Iris pigment epithelial cell (primary cell): ENCODE data around the gene CCDC27.
A peak's percentile ranks its signal among the peaks of the same experiment; 100 is the strongest.

ENCODE experiments used
- DNase-seq: peaks from one replicate; pipeline ENCODE4 v3.0.0-alpha.2; 2011; ENCODE audit warnings: low read depth

The CCDC27 gene

DNA sequence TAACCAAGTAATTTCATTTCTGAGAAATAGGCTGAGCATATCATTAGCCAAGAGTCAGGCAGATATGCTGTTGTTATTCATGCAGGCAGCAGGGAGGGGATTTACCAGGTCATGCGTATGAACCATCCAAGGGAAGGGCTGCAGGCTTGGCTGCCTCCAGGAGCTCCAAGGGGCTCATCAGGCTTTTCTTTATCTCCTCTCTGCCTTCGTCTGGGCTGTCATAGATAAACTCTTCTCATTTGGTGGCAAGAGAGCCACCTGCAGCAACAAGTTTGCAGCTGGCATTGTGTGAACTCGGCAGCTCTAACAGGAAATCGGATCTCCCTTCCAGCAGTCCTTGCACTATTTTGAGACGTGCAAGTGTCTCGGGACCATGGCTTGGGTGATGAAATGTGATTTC is 7.5 kb downstream of the CCDC27 start:
- DNase-seq, result no peak

- no peak for DNase-seq
Measured at GRCh38 chr1:3761296-3762010, 9.2 kb downstream of the CCDC27 start.

DNA sequence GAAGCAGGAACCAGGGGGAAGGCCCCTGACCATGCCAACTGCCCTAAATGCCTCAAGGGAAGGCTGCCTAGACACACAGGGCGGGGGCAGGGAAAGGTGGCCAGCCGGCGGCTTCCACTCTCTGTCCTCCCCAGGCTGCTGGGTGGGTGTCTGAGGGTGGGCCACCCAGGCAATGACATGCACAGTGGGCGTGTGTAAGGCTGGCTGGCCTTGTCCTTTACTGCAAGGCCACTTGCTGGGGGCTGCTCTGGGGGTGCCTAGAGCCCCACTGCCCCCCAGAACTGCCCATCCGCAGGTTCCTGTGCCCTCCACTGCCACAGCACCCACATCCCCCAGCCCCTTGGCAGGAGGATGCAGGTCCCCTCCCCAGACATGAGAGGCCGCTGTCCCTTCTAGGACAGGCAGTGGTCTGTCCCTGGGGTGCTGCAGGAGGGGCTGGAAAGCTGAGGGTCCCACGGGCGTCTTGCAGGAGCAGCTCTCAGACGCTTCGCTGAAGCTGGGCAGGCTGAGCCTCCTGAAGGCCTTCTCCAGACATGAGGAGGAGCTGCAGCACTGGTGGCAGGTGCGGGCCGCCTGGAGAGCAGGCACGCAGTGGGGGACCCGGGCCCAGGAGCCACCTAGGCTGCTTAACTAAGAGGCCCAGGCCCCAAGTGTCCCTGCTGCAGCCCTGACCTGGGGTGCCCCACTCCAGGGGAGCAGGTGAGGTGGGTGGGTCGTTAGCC is 10.1 kb downstream of the CCDC27 start:
- no peak for DNase-seq

- DNase-seq, result no peak
Measured at GRCh38 chr1:3762873-3763228, 10.6 kb downstream of the CCDC27 start.

GRCh38 chr1:3763351-3764125 is 11.3 kb downstream of the CCDC27 start:
- DNase-seq, result no peak

DNA sequence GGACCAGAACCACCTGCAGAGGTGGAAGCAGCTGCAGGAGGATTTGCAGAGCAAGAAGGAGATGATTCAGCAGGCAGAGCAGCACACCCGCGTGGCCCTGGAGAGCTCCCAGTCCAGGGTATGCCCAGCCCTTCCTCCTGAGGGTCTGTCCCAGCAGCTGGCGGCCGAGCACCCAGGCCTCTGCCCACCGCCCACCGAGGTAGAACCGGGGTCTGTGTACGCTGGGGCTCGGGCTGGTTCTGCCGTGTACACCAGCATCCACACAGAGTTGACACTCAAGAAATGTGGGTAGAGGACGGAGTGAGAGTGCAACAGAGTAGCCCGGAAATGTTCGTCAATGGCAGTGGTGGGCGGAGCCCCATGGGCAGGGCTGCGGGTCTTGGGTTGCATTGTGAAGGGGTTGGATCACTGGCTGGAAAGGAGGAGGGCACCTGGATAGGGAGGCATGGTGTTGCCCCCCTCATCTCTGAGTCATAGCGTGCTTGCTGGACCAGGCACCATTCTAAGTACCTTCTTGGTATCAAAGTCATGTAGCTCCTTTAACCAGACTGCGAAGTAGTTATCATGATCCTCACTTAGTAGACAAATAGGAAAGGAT is 15.2 kb downstream of the CCDC27 start:
- DNase-seq, result no peak

- DNase-seq, result no peak
Measured at GRCh38 chr1:3768811-3769390, 16.7 kb downstream of the CCDC27 start.

DNA sequence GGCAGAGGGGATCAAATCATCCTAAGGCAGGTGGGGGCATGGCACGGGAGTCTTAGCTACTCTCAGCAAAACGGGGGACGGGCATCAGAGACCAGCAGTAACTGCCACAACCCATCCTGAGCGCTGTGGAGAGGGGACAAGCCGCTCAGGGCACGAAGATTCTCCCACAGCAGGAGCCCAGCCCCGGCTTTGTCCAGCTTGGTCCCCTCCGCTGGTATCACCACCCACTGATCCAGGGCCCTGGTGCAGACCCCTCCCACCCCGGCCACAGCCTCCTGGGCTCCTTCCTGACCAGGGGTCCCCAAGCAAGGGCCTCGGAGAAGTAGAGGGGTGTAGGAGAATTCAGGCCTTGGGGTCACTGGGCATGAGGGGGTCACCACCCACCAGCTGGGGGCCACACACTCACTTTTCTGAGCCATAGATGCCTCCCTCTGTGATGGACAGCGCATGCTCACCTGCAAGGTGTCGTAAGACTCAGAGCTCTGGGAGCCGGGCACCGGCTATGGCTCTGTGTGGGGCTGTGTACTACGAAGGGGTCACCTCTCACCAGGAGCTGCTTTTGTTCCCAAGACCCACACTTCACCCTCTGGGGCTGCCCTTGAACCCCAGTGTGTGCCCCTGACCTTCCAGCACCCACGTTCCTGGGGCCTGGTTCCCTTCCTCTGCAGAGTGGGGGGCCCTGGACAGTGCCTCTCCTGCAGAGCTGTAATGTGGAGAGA is 18.0 kb downstream of the CCDC27 start:
- DNase-seq, result no peak

DNA sequence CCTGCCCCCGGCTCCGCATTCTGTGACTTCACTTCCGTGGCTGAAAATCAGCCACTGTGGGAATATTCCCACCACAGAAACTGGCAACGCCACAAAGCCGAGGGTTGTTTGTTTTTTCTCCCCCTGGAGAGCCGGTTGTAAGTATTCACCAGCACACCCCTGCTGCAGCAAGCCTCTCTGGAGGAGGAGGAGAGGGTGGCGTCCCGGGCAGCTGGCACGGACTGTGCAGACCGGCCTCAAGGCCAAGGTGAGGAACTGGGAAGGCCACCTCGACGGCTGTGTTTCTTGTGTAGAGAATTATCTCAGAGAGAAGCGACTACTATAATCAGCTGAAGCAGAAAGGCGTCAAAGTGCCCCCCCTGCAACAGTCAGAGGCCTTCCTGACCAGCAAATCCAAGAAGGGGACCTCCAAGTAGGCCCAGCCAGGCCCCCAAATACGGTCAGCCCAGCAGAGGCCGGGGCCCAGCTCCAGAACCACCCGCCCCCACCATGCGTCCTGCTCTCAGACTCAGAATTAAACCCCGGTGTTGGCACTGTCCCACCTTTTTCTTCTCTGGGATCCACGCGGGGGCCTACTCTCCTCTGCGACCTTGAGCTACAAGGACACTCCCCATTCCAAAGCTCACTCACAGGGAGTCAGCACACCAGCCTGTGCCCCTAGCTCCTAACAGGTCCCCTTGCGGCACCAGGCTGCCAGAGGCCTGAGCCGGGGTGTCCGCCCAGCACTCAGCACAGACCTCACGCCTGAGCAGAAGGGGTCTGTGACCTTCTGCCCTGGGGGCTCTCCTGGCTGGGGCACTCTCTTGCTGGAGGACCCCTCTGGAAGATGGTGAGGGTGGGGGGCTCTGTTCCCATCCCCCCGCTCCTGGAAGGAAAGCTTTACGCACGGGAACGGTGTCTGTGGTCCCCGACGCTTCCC is 19.1 kb downstream of the CCDC27 start:
- DNase-seq, result no peak

GRCh38 chr1:3772027-3772714 is 19.9 kb downstream of the CCDC27 start:
- DNase-seq, result peak; percentile 64

GRCh38 chr1:3772715-3773571 is 20.7 kb downstream of the CCDC27 start, which contains the start of gene SMIM1:
SMIM1 (plus strand) TSS chr1:3772749; CDS start chr1:3775374, 2,625 bp downstream.
- no peak for DNase-seq

DNA sequence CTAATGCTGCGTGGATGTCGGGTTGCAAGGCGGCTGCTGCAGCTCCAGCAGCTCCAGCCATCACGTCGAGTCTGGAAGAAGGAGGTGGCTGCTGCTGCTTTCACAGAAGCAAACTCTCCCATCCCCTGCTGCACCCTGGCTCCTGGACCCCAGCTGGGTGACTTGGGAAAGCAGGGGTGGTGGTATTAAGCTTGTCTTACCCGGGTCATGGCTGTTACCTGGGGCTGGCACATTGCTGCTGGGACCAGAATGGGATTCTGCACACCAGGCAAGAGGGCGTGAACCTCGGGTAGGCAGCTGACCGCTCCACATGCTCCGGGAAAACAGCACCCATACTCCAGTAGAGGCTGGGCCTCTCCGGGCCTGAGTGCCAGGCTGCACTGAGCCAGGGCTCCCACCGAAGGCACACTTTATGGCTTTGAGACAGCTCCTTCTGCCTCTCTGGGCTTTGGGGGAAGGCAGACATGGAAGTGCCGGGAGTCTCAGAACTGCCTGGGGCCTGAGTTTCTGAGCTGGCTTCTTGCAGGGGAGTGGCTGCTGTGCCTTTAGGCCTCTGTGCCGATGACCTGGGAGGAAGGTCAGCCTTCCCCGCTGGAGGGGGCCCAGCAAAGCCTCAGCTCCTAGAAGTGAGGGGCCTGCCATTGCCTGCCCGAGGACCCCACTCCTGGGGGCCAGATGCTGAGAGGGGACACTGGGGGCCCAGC is 21.5 kb downstream of the CCDC27 start:
- DNase-seq, result no peak

DNA sequence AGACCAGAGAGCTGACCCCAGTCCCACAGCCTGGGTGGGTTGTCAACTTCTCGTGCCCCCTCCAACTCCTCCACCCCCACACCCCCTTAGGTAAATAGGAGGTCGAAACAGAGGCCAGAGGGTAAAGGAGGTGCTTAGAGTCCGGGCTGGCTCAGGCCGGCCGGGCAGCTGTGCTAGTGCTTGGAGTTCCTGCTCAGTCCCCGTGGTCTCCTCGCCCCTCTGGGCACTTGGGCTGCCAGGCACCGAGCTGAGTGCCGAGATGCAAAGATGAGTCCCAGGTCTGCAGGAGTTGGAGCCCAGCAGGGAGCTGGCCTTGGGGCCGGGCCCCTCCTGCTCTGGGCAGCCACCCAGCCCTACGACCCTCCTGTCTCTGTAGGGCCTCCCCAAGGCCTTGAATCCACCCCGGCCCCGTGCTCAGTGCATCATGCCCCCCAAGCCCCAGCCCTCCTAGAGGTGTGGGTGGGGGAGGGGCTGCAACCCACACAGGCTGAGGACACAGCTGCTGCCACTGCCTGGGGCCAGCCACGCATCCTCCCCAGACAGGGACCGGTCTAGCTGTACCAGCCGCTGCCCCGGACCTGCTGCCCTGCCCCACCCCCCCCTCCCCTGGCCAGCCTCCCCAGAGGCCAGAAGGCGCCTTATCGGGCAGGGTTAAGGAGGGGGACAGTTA is 22.2 kb downstream of the CCDC27 start:
- DNase-seq, result no peak

- DNase-seq, result no peak
Measured at GRCh38 chr1:3774946-3775489, 22.8 kb downstream of the CCDC27 start.

DNA sequence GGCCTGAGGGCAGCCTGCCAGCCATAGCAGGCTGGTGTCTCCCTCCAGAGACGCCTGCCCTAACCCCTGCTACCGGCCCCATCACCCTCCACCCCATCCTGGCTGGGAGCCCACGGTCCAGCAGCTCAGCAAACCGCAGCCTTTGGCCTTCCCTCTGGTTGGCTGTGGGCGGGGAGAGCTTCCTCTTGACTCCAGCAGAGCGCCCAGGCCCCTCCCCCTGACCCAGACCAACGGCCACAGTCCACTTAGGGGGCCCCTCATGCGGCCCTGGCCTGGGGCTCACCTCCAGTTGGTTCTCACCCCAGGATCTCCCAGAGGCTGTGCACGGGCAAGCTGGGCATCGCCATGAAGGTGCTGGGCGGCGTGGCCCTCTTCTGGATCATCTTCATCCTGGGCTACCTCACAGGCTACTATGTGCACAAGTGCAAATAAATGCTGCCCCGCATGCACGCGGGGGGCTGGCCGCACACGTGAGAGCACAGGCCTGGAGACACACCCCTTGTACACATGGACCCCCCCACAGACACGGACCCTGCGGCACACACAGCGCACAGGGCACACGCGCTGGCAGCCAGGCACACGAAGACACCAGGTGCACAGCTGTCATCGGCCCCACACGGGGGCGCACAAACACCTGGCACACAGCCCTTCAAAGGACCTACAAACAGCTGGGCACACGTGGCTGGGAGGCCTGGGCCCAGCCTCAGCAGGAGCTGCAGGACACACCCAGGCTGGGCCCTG is 23.4 kb downstream of the CCDC27 start:
- peak; percentile 70 for DNase-seq

DNA sequence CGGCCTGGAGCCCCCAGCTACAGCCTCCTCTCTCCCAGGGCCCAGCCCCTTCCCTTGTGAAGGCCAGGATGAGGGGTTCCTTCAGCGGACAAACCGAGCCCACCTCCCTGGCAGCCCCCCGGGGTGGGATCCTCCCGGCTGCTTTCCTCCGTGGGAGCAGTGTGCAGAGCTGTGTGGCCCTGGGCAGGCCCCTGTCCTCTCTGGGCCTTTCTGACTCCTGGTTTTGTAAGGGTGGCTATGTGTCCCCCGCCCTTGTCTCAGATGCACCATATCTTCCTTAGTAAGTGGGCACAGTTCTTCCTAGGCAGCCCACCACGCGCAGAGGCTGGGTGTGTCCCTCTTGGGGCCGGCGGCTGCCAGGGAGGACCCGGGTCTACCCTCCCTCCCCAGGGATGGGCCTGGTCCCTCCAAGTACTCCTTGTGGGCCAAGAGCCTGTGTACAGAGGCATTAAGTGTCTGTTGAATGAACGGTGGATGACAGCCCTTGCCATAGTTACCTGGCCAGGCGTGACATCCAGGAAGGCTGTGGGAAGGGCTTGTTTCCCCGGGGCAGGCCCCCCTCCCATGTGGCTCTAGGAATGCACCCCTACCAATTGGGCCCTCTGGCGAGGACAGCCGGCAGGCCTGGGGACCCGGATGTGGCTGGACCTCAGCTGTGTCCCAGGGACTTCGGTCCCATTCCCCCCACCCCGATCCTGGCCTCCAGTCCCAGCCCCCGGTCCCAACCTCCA is 24.1 kb downstream of the CCDC27 start:
- DNase-seq, result no peak
